GM19452 (cell line): Measurements from ENCODE around the gene CTSD.

ENCODE experiments used
- ATAC-seq: cut with Tn5 transposase; IDR thresholded peaks from one replicate; pipeline ENCODE4 v1.9.1; 2021; ENCODE audit not compliant: unreplicated experiment

Gene CTSD

GRCh38 chr11:1732418-1733008, 31.2 kb downstream of the CTSD start:
- no peak for ATAC-seq

- no peak for ATAC-seq
Observed at GRCh38 chr11:1731451-1732059, 32.2 kb downstream of the CTSD start.

- no peak for ATAC-seq
Observed at GRCh38 chr11:1730059-1730629, 33.6 kb downstream of the CTSD start.

GRCh38 chr11:1729692-1730011, 34.1 kb downstream of the CTSD start:
- ATAC-seq: no peak

GRCh38 chr11:1728931-1729691, 34.6 kb downstream of the CTSD start:
- no peak for ATAC-seq

GRCh38 chr11:1728301-1728700, 35.4 kb downstream of the CTSD start:
- no peak for ATAC-seq

- ATAC-seq: no peak
Observed at GRCh38 chr11:1727861-1728260, 35.9 kb downstream of the CTSD start.

GRCh38 chr11:1727096-1727690, 36.5 kb downstream of the CTSD start:
- ATAC-seq: no peak

GRCh38 chr11:1719781-1720180, 43.9 kb downstream of the CTSD start:
- no peak for ATAC-seq

GRCh38 chr11:1718326-1718725, 45.4 kb downstream of the CTSD start:
- no peak for ATAC-seq

- no peak for ATAC-seq
Observed at GRCh38 chr11:1717745-1718144, 46.0 kb downstream of the CTSD start.

GRCh38 chr11:1714908-1715885, 48.5 kb downstream of the CTSD start:
- no peak for ATAC-seq

GRCh38 chr11:1708716-1709115, 55.0 kb downstream of the CTSD start:
- no peak for ATAC-seq

GRCh38 chr11:1707751-1708150, 56.0 kb downstream of the CTSD start:
- ATAC-seq: no peak

GRCh38 chr11:1706634-1707400, 56.9 kb downstream of the CTSD start:
- no peak for ATAC-seq

- ATAC-seq: no peak
Observed at GRCh38 chr11:1705126-1706052, 58.3 kb downstream of the CTSD start.

GRCh38 chr11:1703146-1703545, 60.6 kb downstream of the CTSD start:
- ATAC-seq: no peak
